ENCODE data around the gene COL12A1.

DNA sequence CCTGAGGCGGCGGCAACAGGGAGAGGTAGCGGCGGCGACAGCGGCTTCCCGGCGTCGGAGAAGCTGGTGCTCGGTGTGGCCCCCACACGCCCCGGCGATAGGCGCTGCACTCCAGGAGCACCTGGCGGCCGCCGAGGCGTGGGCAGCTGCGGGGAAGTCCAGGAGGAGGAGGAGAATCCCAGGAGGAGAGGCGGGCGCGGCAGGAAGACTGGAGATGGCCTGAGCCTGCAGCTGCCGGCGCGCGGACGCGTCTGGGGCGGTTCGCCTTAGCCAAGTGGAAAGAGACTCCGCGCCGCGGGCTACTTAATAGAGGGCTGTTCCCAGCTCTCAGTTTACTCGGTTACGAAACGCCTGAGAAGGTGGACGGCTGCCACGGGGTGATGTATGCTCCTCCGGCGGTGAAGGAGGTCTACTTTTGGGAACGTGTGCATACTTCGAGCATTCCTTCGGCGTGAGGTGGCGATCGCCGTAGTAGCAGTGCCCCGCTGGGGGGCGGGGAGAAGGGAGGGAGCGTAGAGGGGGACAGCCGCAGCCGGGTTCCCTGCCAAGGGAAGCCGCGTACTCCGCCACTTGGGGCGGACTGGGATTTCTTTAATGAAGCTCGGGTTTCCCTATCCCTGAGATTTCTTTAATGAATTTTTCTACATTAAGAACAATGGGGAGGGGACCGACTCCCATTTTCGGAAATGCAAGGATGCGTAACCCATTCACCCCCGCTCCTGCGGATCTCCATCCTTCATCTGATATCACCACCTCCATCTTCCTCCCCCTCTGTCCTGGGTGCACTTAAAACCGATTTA lies at the start of gene COL12A1:
- TF ChIP-seq, protein P1, sequence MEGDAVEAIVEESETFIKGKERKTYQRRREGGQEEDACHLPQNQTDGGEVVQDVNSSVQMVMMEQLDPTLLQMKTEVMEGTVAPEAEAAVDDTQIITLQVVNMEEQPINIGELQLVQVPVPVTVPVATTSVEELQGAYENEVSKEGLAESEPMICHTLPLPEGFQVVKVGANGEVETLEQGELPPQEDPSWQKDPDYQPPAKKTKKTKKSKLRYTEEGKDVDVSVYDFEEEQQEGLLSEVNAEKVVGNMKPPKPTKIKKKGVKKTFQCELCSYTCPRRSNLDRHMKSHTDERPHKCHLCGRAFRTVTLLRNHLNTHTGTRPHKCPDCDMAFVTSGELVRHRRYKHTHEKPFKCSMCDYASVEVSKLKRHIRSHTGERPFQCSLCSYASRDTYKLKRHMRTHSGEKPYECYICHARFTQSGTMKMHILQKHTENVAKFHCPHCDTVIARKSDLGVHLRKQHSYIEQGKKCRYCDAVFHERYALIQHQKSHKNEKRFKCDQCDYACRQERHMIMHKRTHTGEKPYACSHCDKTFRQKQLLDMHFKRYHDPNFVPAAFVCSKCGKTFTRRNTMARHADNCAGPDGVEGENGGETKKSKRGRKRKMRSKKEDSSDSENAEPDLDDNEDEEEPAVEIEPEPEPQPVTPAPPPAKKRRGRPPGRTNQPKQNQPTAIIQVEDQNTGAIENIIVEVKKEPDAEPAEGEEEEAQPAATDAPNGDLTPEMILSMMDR (IDR thresholded peaks at IDR 0.05) = peak in 1 of 3 donors; percentile 11
- TF ChIP-seq POLR2A (IDR thresholded peaks at IDR 0.05) (peak; percentile 74), EP300 (IDR thresholded peaks at IDR 0.05) (no peak)
